ENCODE measurements around the gene RBMX.
A peak's percentile ranks its signal among the peaks of the same experiment; 100 is the strongest.
"Not testable (repeated sequence)": the region's sequence is repeated elsewhere in the genome, so short reads cannot be mapped to it uniquely, and the experiment has no call there.

Gene RBMX

GRCh38 chrX:136899221-136899620, 18.7 kb upstream of the RBMX start:
- H3K4me1 ChIP-seq (ENCODE audit: insufficient read depth, low read length, poor library complexity, severe bottlenecking) = peaks cover 6% of the 10 kb centered on the region
- no peaks in the 10 kb centered on the region for H3K36me3 ChIP-seq (ENCODE audit: insufficient read depth, low read length)
- no peak overlapping the region for H2AFZ ChIP-seq (ENCODE audit: low read length)
- peak overlapping the region; percentile 35 for H3K4me2 ChIP-seq (ENCODE audit: low read depth, low read length, poor library complexity, severe bottlenecking)
- no peaks in the 10 kb centered on the region for H3K79me2 ChIP-seq (ENCODE audit: insufficient read depth, low read length)
- H3K9ac ChIP-seq (ENCODE audit: low read depth, low read length, poor library complexity, severe bottlenecking) = no peak overlapping the region
- no peaks in the 10 kb centered on the region for H3K9me2 ChIP-seq (replicated peaks; ENCODE audit: low read depth, low read length)
- H3K4me3 ChIP-seq (ENCODE audit: low read length, poor library complexity, severe bottlenecking) = no peak overlapping the region
- H4K20me1 ChIP-seq (ENCODE audit: insufficient read depth, low read length, poor library complexity, severe bottlenecking) = no peaks in the 10 kb centered on the region
- H3F3A ChIP-seq (ENCODE audit: low read depth) = no peaks in the 10 kb centered on the region
- TF ChIP-seq CTCF (conservative IDR thresholded peaks at IDR 0.05; ENCODE audit: low read length) (no peak), EZH2phosphoT487 (IDR thresholded peaks at IDR 0.05; ENCODE audit: borderline replicate concordance) (no peak)
- no peaks in the 10 kb centered on the region for H3K9me3 ChIP-seq (ENCODE audit: insufficient read depth, low read depth, low read length)
- H3K27me3 ChIP-seq (ENCODE audit: insufficient read depth, low read length, poor library complexity, severe bottlenecking) = no peaks in the 10 kb centered on the region

GRCh38 chrX:136898752-136899151, 18.2 kb upstream of the RBMX start:
- H3K36me3 ChIP-seq (ENCODE audit: insufficient read depth, low read length); H2AFZ ChIP-seq (ENCODE audit: low read length); H3K27me3 ChIP-seq (ENCODE audit: insufficient read depth, low read length, poor library complexity, severe bottlenecking): not testable (repeated sequence)

GRCh38 chrX:136896121-136896914, 15.8 kb upstream of the RBMX start:
- no peak for TF ChIP-seq EZH2phosphoT487 (IDR thresholded peaks at IDR 0.05; ENCODE audit: borderline replicate concordance)
- TF ChIP-seq CTCF (conservative IDR thresholded peaks at IDR 0.05; ENCODE audit: low read length) = no peak
- Histone ChIP-seq H3K9me3 (ENCODE audit: insufficient read depth, low read depth, low read length) (no peaks in the 10 kb centered on the region), H3K4me3 (ENCODE audit: low read length, poor library complexity, severe bottlenecking) (no peak overlapping the region), H3K9me2 (replicated peaks; ENCODE audit: low read depth, low read length) (no peaks in the 10 kb centered on the region), H3K79me2 (ENCODE audit: insufficient read depth, low read length) (no peaks in the 10 kb centered on the region), H3F3A (ENCODE audit: low read depth) (no peaks in the 10 kb centered on the region), H4K20me1 (ENCODE audit: insufficient read depth, low read length, poor library complexity, severe bottlenecking) (no peaks in the 10 kb centered on the region), H3K9ac (ENCODE audit: low read depth, low read length, poor library complexity, severe bottlenecking) (no peak overlapping the region), H3K36me3 (ENCODE audit: insufficient read depth, low read length) (no peaks in the 10 kb centered on the region), H3K27me3 (ENCODE audit: insufficient read depth, low read length, poor library complexity, severe bottlenecking) (no peaks in the 10 kb centered on the region), H3K4me1 (ENCODE audit: insufficient read depth, low read length, poor library complexity, severe bottlenecking) (peaks cover 6% of the 10 kb centered on the region), H3K4me2 (ENCODE audit: low read depth, low read length, poor library complexity, severe bottlenecking) (no peak overlapping the region), H2AFZ (ENCODE audit: low read length) (no peak overlapping the region)

More at GRCh38 chrX:136898752-136899151, 18.2 kb upstream of the RBMX start:
- H3K9me2 ChIP-seq (replicated peaks; ENCODE audit: low read depth, low read length); H3K79me2 ChIP-seq (ENCODE audit: insufficient read depth, low read length); H3K4me3 ChIP-seq (ENCODE audit: low read length, poor library complexity, severe bottlenecking); H3K9me3 ChIP-seq (ENCODE audit: insufficient read depth, low read depth, low read length); H3K4me1 ChIP-seq (ENCODE audit: insufficient read depth, low read length, poor library complexity, severe bottlenecking); H3F3A ChIP-seq (ENCODE audit: low read depth); H3K9ac ChIP-seq (ENCODE audit: low read depth, low read length, poor library complexity, severe bottlenecking); H4K20me1 ChIP-seq (ENCODE audit: insufficient read depth, low read length, poor library complexity, severe bottlenecking): not testable (repeated sequence)
- peak overlapping the region; percentile 35 for H3K4me2 ChIP-seq (ENCODE audit: low read depth, low read length, poor library complexity, severe bottlenecking)

GRCh38 chrX:136892412-136892811, 11.9 kb upstream of the RBMX start:
- Histone ChIP-seq H3K9me2 (replicated peaks; ENCODE audit: low read depth, low read length) (no peaks in the 10 kb centered on the region), H3K27me3 (ENCODE audit: insufficient read depth, low read length, poor library complexity, severe bottlenecking) (no peaks in the 10 kb centered on the region), H2AFZ (ENCODE audit: low read length) (no peak overlapping the region), H3K9ac (ENCODE audit: low read depth, low read length, poor library complexity, severe bottlenecking) (no peak overlapping the region), H3K4me2 (ENCODE audit: low read depth, low read length, poor library complexity, severe bottlenecking) (no peak overlapping the region), H3K4me1 (ENCODE audit: insufficient read depth, low read length, poor library complexity, severe bottlenecking) (no peaks in the 10 kb centered on the region), H3K36me3 (ENCODE audit: insufficient read depth, low read length) (no peaks in the 10 kb centered on the region), H3K4me3 (ENCODE audit: low read length, poor library complexity, severe bottlenecking) (no peak overlapping the region), H4K20me1 (ENCODE audit: insufficient read depth, low read length, poor library complexity, severe bottlenecking) (no peaks in the 10 kb centered on the region), H3K9me3 (ENCODE audit: insufficient read depth, low read depth, low read length) (no peaks in the 10 kb centered on the region), H3F3A (ENCODE audit: low read depth) (no peaks in the 10 kb centered on the region), H3K79me2 (ENCODE audit: insufficient read depth, low read length) (no peaks in the 10 kb centered on the region)
- TF ChIP-seq CTCF (conservative IDR thresholded peaks at IDR 0.05; ENCODE audit: low read length) = no peak
- TF ChIP-seq EZH2phosphoT487 (IDR thresholded peaks at IDR 0.05; ENCODE audit: borderline replicate concordance) = no peak

GRCh38 chrX:136890596-136890995, 10.1 kb upstream of the RBMX start:
- not testable (repeated sequence) for H2AFZ ChIP-seq (ENCODE audit: low read length); H3F3A ChIP-seq (ENCODE audit: low read depth)

More at GRCh38 chrX:136890596-136890995, 10.1 kb upstream of the RBMX start:
- H3K79me2 ChIP-seq (ENCODE audit: insufficient read depth, low read length); H3K9me3 ChIP-seq (ENCODE audit: insufficient read depth, low read depth, low read length); H3K9ac ChIP-seq (ENCODE audit: low read depth, low read length, poor library complexity, severe bottlenecking); H3K4me3 ChIP-seq (ENCODE audit: low read length, poor library complexity, severe bottlenecking); H3K4me1 ChIP-seq (ENCODE audit: insufficient read depth, low read length, poor library complexity, severe bottlenecking); H3K27me3 ChIP-seq (ENCODE audit: insufficient read depth, low read length, poor library complexity, severe bottlenecking); H3K36me3 ChIP-seq (ENCODE audit: insufficient read depth, low read length); H3K9me2 ChIP-seq (replicated peaks; ENCODE audit: low read depth, low read length); H4K20me1 ChIP-seq (ENCODE audit: insufficient read depth, low read length, poor library complexity, severe bottlenecking); H3K4me2 ChIP-seq (ENCODE audit: low read depth, low read length, poor library complexity, severe bottlenecking): not testable (repeated sequence)

Data from Loucy (cell line).